ENCODE results near the gene ACOT13.
"Not testable (repeated sequence)": the region's sequence is repeated elsewhere in the genome, so short reads cannot be mapped to it uniquely, and the experiment has no call there.

ACOT13 gene

GRCh38 chr6:24730653-24731052, 63.8 kb downstream of the ACOT13 start:
- H3K18ac ChIP-seq (ENCODE audit: low read length); H3K4me3 ChIP-seq (ENCODE audit: low read depth, low read length); H2BK12ac ChIP-seq (ENCODE audit: low read length); H3K9ac ChIP-seq (ENCODE audit: low read length); H3K36me3 ChIP-seq (ENCODE audit: control insufficient read depth in 1 of 2, insufficient read depth in 2 of 2, low read length in 2 of 2); H3K4me1 ChIP-seq (ENCODE audit: control insufficient read depth in 1 of 2, insufficient read depth in 2 of 2, low read length in 2 of 2); H4K12ac ChIP-seq (ENCODE audit: low read depth, low read length); H3K14ac ChIP-seq (ENCODE audit: low read length); H3K4ac ChIP-seq (ENCODE audit: low read depth, low read length); H4K8ac ChIP-seq (ENCODE audit: low read depth, low read length); H2BK120ac ChIP-seq (ENCODE audit: insufficient read depth, low read length, poor library complexity); H2AFZ ChIP-seq (ENCODE audit: insufficient read depth, low read length, poor library complexity); H3K27ac ChIP-seq (ENCODE audit: low read depth, low read length); H3K9me3 ChIP-seq (ENCODE audit: insufficient read depth, low read depth, low read length); H4K91ac ChIP-seq (ENCODE audit: low read depth, low read length); H3K27me3 ChIP-seq (ENCODE audit: insufficient read depth, low read length); H3K79me1 ChIP-seq (ENCODE audit: low read length); H3K79me2 ChIP-seq (ENCODE audit: control insufficient read depth, insufficient read depth, low read length, poor library complexity); H2BK5ac ChIP-seq (ENCODE audit: low read depth, low read length, poor library complexity); H3K23ac ChIP-seq (ENCODE audit: low read length); H3K4me2 ChIP-seq (ENCODE audit: low read length); H2AK5ac ChIP-seq (ENCODE audit: low read length); DNase-seq: not testable (repeated sequence)
- no CpG with 5 or more reads among the region's 3 CpGs for WGBS (ENCODE audit: extremely low coverage, insufficient coverage, insufficient read length)

- H4K8ac ChIP-seq (ENCODE audit: low read depth, low read length); H3K4me1 ChIP-seq (ENCODE audit: control insufficient read depth in 1 of 2, insufficient read depth in 2 of 2, low read length in 2 of 2); H3K14ac ChIP-seq (ENCODE audit: low read length); H3K18ac ChIP-seq (ENCODE audit: low read length); H2AFZ ChIP-seq (ENCODE audit: insufficient read depth, low read length, poor library complexity); H3K79me2 ChIP-seq (ENCODE audit: control insufficient read depth, insufficient read depth, low read length, poor library complexity); H4K12ac ChIP-seq (ENCODE audit: low read depth, low read length); H3K23ac ChIP-seq (ENCODE audit: low read length); H3K4me2 ChIP-seq (ENCODE audit: low read length); H2BK5ac ChIP-seq (ENCODE audit: low read depth, low read length, poor library complexity); H3K79me1 ChIP-seq (ENCODE audit: low read length); H3K4ac ChIP-seq (ENCODE audit: low read depth, low read length); H2BK12ac ChIP-seq (ENCODE audit: low read length); H3K9me3 ChIP-seq (ENCODE audit: insufficient read depth, low read depth, low read length); H2BK120ac ChIP-seq (ENCODE audit: insufficient read depth, low read length, poor library complexity); H4K91ac ChIP-seq (ENCODE audit: low read depth, low read length); H3K4me3 ChIP-seq (ENCODE audit: low read depth, low read length); H2AK5ac ChIP-seq (ENCODE audit: low read length); DNase-seq; H3K27ac ChIP-seq (ENCODE audit: low read depth, low read length); H3K27me3 ChIP-seq (ENCODE audit: insufficient read depth, low read length); H3K36me3 ChIP-seq (ENCODE audit: control insufficient read depth in 1 of 2, insufficient read depth in 2 of 2, low read length in 2 of 2): not testable (repeated sequence)
- WGBS (ENCODE audit: extremely low coverage, insufficient coverage, insufficient read length): no CpG with 5 or more reads among the region's 6 CpGs
- peak overlapping the region; percentile 69 for H3K9ac ChIP-seq (ENCODE audit: low read length)
Observed at GRCh38 chr6:24731456-24732134, 64.7 kb downstream of the ACOT13 start.

GRCh38 chr6:24734166-24734565, 67.3 kb downstream of the ACOT13 start:
- no peak overlapping the region for H3K27ac ChIP-seq (ENCODE audit: low read depth, low read length)
- no peaks in the 10 kb centered on the region for H3K4me1 ChIP-seq (ENCODE audit: control insufficient read depth in 1 of 2, insufficient read depth in 2 of 2, low read length in 2 of 2)
- no CpG with 5 or more reads among the region's 1 CpG for WGBS (ENCODE audit: extremely low coverage, insufficient coverage, insufficient read length)
- no peak overlapping the region for H3K18ac ChIP-seq (ENCODE audit: low read length)
- no peaks in the 10 kb centered on the region for H3K79me2 ChIP-seq (ENCODE audit: control insufficient read depth, insufficient read depth, low read length, poor library complexity)
- no peak overlapping the region for H2BK5ac ChIP-seq (ENCODE audit: low read depth, low read length, poor library complexity)
- peaks cover 6% of the 10 kb centered on the region for H3K9me3 ChIP-seq (ENCODE audit: insufficient read depth, low read depth, low read length)
- no peak overlapping the region for H2AK5ac ChIP-seq (ENCODE audit: low read length)
- H3K4me2 ChIP-seq (ENCODE audit: low read length): no peak overlapping the region
- H3K36me3 ChIP-seq (ENCODE audit: control insufficient read depth in 1 of 2, insufficient read depth in 2 of 2, low read length in 2 of 2): no peaks in the 10 kb centered on the region
- H4K12ac ChIP-seq (ENCODE audit: low read depth, low read length): no peak overlapping the region
- no peak overlapping the region for H2BK120ac ChIP-seq (ENCODE audit: insufficient read depth, low read length, poor library complexity)
- no peak overlapping the region for H3K9ac ChIP-seq (ENCODE audit: low read length)
- DNase-seq: no peak
- H3K14ac ChIP-seq (ENCODE audit: low read length): no peak overlapping the region
- no peak overlapping the region for H2BK12ac ChIP-seq (ENCODE audit: low read length)
- no peaks in the 10 kb centered on the region for H3K27me3 ChIP-seq (ENCODE audit: insufficient read depth, low read length)
- no peak overlapping the region for H4K8ac ChIP-seq (ENCODE audit: low read depth, low read length)
- H4K91ac ChIP-seq (ENCODE audit: low read depth, low read length): no peak overlapping the region
- no peak overlapping the region for H3K4ac ChIP-seq (ENCODE audit: low read depth, low read length)
- H3K4me3 ChIP-seq (ENCODE audit: low read depth, low read length): no peak overlapping the region
- no peaks in the 10 kb centered on the region for H3K79me1 ChIP-seq (ENCODE audit: low read length)
- no peak overlapping the region for H3K23ac ChIP-seq (ENCODE audit: low read length)
- no peak overlapping the region for H2AFZ ChIP-seq (ENCODE audit: insufficient read depth, low read length, poor library complexity)

- WGBS (ENCODE audit: extremely low coverage, insufficient coverage, insufficient read length): no CpG with 5 or more reads among the region's 4 CpGs
- not testable (repeated sequence) for H3K14ac ChIP-seq (ENCODE audit: low read length); H2AK5ac ChIP-seq (ENCODE audit: low read length); H3K79me1 ChIP-seq (ENCODE audit: low read length); H3K27me3 ChIP-seq (ENCODE audit: insufficient read depth, low read length); H3K18ac ChIP-seq (ENCODE audit: low read length); H2BK120ac ChIP-seq (ENCODE audit: insufficient read depth, low read length, poor library complexity); H3K4ac ChIP-seq (ENCODE audit: low read depth, low read length); H4K12ac ChIP-seq (ENCODE audit: low read depth, low read length); H4K91ac ChIP-seq (ENCODE audit: low read depth, low read length); DNase-seq; H4K8ac ChIP-seq (ENCODE audit: low read depth, low read length); H3K4me1 ChIP-seq (ENCODE audit: control insufficient read depth in 1 of 2, insufficient read depth in 2 of 2, low read length in 2 of 2); H3K9me3 ChIP-seq (ENCODE audit: insufficient read depth, low read depth, low read length); H3K4me3 ChIP-seq (ENCODE audit: low read depth, low read length); H3K79me2 ChIP-seq (ENCODE audit: control insufficient read depth, insufficient read depth, low read length, poor library complexity); H2AFZ ChIP-seq (ENCODE audit: insufficient read depth, low read length, poor library complexity); H3K27ac ChIP-seq (ENCODE audit: low read depth, low read length); H3K36me3 ChIP-seq (ENCODE audit: control insufficient read depth in 1 of 2, insufficient read depth in 2 of 2, low read length in 2 of 2); H3K23ac ChIP-seq (ENCODE audit: low read length); H3K9ac ChIP-seq (ENCODE audit: low read length); H2BK12ac ChIP-seq (ENCODE audit: low read length); H3K4me2 ChIP-seq (ENCODE audit: low read length); H2BK5ac ChIP-seq (ENCODE audit: low read depth, low read length, poor library complexity)
Observed at GRCh38 chr6:24734710-24735109, 67.8 kb downstream of the ACOT13 start.

All from trophoblast cell (in vitro differentiated cells and primary cell).